ENCODE results near the gene CAD. TPM values are rescaled to one million over a fixed set of nuclear protein-coding genes. Genes with fewer than 3 reads are reported as not detected.

Gene CAD
- total RNA-seq, 2 experiments from 2014 or later, result 156 to 158 TPM

GRCh38 chr2:27243391-27244130 is 26.4 kb downstream of the CAD start:
- CTCF ChIA-PET, result interaction anchor here (0.7 kb wide), 1 partner anchor 11 kb away, joined by 4 read pairs; no protein-coding TSS in a partner anchor
- POLR2A ChIA-PET, result no interaction called here

- CTCF ChIA-PET, result no interaction called here
- POLR2A ChIA-PET, result no interaction called here
Measured at GRCh38 chr2:27245116-27245515, 27.9 kb downstream of the CAD start.

- POLR2A ChIA-PET, result no interaction called here
- CTCF ChIA-PET, result no interaction called here
Measured at GRCh38 chr2:27245626-27246025, 28.5 kb downstream of the CAD start.

GRCh38 chr2:27247893-27248292 is 30.7 kb downstream of the CAD start:
- CTCF ChIA-PET, result interaction anchor here (0.9 to 3.3 kb wide), 4 partner anchors 15 to 35 kb away, joined by 4 to 12 read pairs (median 11); partner anchors contain the start of gene SLC30A3
- POLR2A ChIA-PET, result interaction anchor here (0.9 kb wide), 1 partner anchor 16 kb away, joined by 3 read pairs; no protein-coding TSS in a partner anchor

GRCh38 chr2:27249159-27249890 is 32.2 kb downstream of the CAD start:
- CTCF ChIA-PET, result interaction anchor here (1.0 to 4.5 kb wide), 6 partner anchors 8 to 79 kb away, joined by 3 to 28 read pairs (median 12); partner anchors contain the start of gene SLC30A3

GRCh38 chr2:27249891-27250651 is 32.9 kb downstream of the CAD start:
- ChIA-PET CTCF (interaction anchor here (1.0 to 4.5 kb wide), 6 partner anchors 9 to 152 kb away, joined by 3 to 28 read pairs (median 12); partner anchors contain the start of gene SLC30A3), POLR2A (no interaction called here)

More at GRCh38 chr2:27249159-27249890, 32.2 kb downstream of the CAD start:
- POLR2A ChIA-PET, result no interaction called here

- ChIA-PET POLR2A (interaction anchor here (0.5 to 0.9 kb wide), 2 partner anchors 13 to 18 kb away, joined by 3 to 4 read pairs; no protein-coding TSS in a partner anchor), CTCF (interaction anchor here (1.0 to 4.5 kb wide), 6 partner anchors 9 to 153 kb away, joined by 3 to 28 read pairs (median 8); partner anchors contain the start of gene SLC30A3)
Measured at GRCh38 chr2:27250652-27251379, 33.6 kb downstream of the CAD start.

- ChIA-PET CTCF (interaction anchor here (0.6 to 4.5 kb wide), 5 partner anchors 10 to 89 kb away, joined by 3 to 28 read pairs (median 4); no protein-coding TSS in a partner anchor), POLR2A (interaction anchor here (0.5 to 0.9 kb wide), 2 partner anchors 13 to 17 kb away, joined by 3 to 4 read pairs; no protein-coding TSS in a partner anchor)
Measured at GRCh38 chr2:27251766-27252165, 34.6 kb downstream of the CAD start.

GRCh38 chr2:27255187-27255586 is 38.0 kb downstream of the CAD start:
- POLR2A ChIA-PET, result no interaction called here
- CTCF ChIA-PET, result no interaction called here

- CTCF ChIA-PET, result interaction anchor here (1.0 kb wide), 1 partner anchor 150 kb away, joined by 3 read pairs; no protein-coding TSS in a partner anchor
- POLR2A ChIA-PET, result no interaction called here
Measured at GRCh38 chr2:27255660-27256059, 38.5 kb downstream of the CAD start.

GRCh38 chr2:27256855-27257454 is 39.8 kb downstream of the CAD start:
- ChIA-PET CTCF (interaction anchor here (1.0 kb wide), 1 partner anchor 34 kb away, joined by 3 read pairs; no protein-coding TSS in a partner anchor), POLR2A (no interaction called here)

- POLR2A ChIA-PET, result no interaction called here
- CTCF ChIA-PET, result interaction anchor here (1.0 kb wide), 1 partner anchor 36 kb away, joined by 3 read pairs; no protein-coding TSS in a partner anchor
Measured at GRCh38 chr2:27258051-27258450, 40.9 kb downstream of the CAD start.

GRCh38 chr2:27261241-27261925 is 44.2 kb downstream of the CAD start:
- ChIA-PET CTCF (interaction anchor here (1.2 to 3.0 kb wide), 2 partner anchors 12 to 22 kb away, joined by 3 to 12 read pairs; no protein-coding TSS in a partner anchor), POLR2A (no interaction called here)

- POLR2A ChIA-PET, result no interaction called here
Measured at GRCh38 chr2:27261926-27262298, 44.7 kb downstream of the CAD start.

GRCh38 chr2:27262379-27263286 is 45.5 kb downstream of the CAD start, which contains the start of gene SLC30A3:
Gene SLC30A3, minus strand, starts transcription at chr2:27263047. Its CDS starts 141 bp downstream, at chr2:27262906.
- CTCF ChIA-PET, result interaction anchor here (1.2 to 5.6 kb wide), 3 partner anchors 13 to 23 kb away, joined by 3 to 38 read pairs (median 12); partner anchors contain the start of gene TRIM54
- POLR2A ChIA-PET, result interaction anchor here (1.5 kb wide), 1 partner anchor 51 kb away, joined by 3 read pairs; the partner anchor contains the start of genes ATRAID and SLC5A6

More at GRCh38 chr2:27261926-27262298, 44.7 kb downstream of the CAD start:
- CTCF ChIA-PET, result interaction anchor here (1.2 to 3.0 kb wide), 2 partner anchors 13 to 22 kb away, joined by 3 to 12 read pairs; no protein-coding TSS in a partner anchor

All from activated CD8-positive, alpha-beta memory T cell treated with anti-CD3 and anti-CD28 coated beads for 36 hours (primary cell).